ENCODE results near the gene METTL26.

METTL26 gene

GRCh38 chr16:672371-672770 lies 36.3 kb upstream of the METTL26 start:
- Histone ChIP-seq H3K4me3 (ENCODE audit: low read length) (no peak overlapping the region), H3K4me1 (ENCODE audit: control insufficient read depth, insufficient read depth, low read length) (peaks cover 12% of the 10 kb centered on the region), H3K27ac (ENCODE audit: low read depth, low read length) (no peak overlapping the region), H3K9ac (ENCODE audit: low read length) (no peak overlapping the region), H3K27me3 (ENCODE audit: control insufficient read depth, insufficient read depth, low read length) (no peaks in the 10 kb centered on the region), H3K36me3 (ENCODE audit: control insufficient read depth, insufficient read depth, low read length) (peaks cover 20% of the 10 kb centered on the region)

GRCh38 chr16:671353-672131 lies 35.4 kb upstream of the METTL26 start:
- no peak overlapping the region for H3K4me3 ChIP-seq (ENCODE audit: low read length)
- no peak overlapping the region for H3K27ac ChIP-seq (ENCODE audit: low read depth, low read length)
- H3K36me3 ChIP-seq (ENCODE audit: control insufficient read depth, insufficient read depth, low read length): peaks cover 20% of the 10 kb centered on the region
- H3K4me1 ChIP-seq (ENCODE audit: control insufficient read depth, insufficient read depth, low read length): peaks cover 13% of the 10 kb centered on the region
- no peaks in the 10 kb centered on the region for H3K27me3 ChIP-seq (ENCODE audit: control insufficient read depth, insufficient read depth, low read length)
- no peak overlapping the region for H3K9ac ChIP-seq (ENCODE audit: low read length)

GRCh38 chr16:670485-671352 lies 34.6 kb upstream of the METTL26 start:
- Histone ChIP-seq H3K4me1 (ENCODE audit: control insufficient read depth, insufficient read depth, low read length) (peaks cover 13% of the 10 kb centered on the region), H3K9ac (ENCODE audit: low read length) (no peak overlapping the region), H3K27ac (ENCODE audit: low read depth, low read length) (no peak overlapping the region), H3K36me3 (ENCODE audit: control insufficient read depth, insufficient read depth, low read length) (peaks cover 20% of the 10 kb centered on the region), H3K27me3 (ENCODE audit: control insufficient read depth, insufficient read depth, low read length) (no peaks in the 10 kb centered on the region), H3K4me3 (ENCODE audit: low read length) (no peak overlapping the region)

- H3K27me3 ChIP-seq (ENCODE audit: control insufficient read depth, insufficient read depth, low read length): no peaks in the 10 kb centered on the region
- H3K9ac ChIP-seq (ENCODE audit: low read length): no peak overlapping the region
- no peak overlapping the region for H3K27ac ChIP-seq (ENCODE audit: low read depth, low read length)
- peaks cover 8% of the 10 kb centered on the region for H3K4me1 ChIP-seq (ENCODE audit: control insufficient read depth, insufficient read depth, low read length)
- H3K4me3 ChIP-seq (ENCODE audit: low read length): no peak overlapping the region
- H3K36me3 ChIP-seq (ENCODE audit: control insufficient read depth, insufficient read depth, low read length): peaks cover 20% of the 10 kb centered on the region
These were observed 33.6 kb upstream of the METTL26 start for GRCh38 chr16:669666-670065.

GRCh38 chr16:668519-669171 lies 32.5 kb upstream of the METTL26 start:
- Histone ChIP-seq H3K4me1 (ENCODE audit: control insufficient read depth, insufficient read depth, low read length) (peaks cover 8% of the 10 kb centered on the region), H3K36me3 (ENCODE audit: control insufficient read depth, insufficient read depth, low read length) (peaks cover 20% of the 10 kb centered on the region), H3K4me3 (ENCODE audit: low read length) (peak overlapping the region; percentile 80), H3K27ac (ENCODE audit: low read depth, low read length) (peak overlapping the region; percentile 86), H3K27me3 (ENCODE audit: control insufficient read depth, insufficient read depth, low read length) (no peaks in the 10 kb centered on the region), H3K9ac (ENCODE audit: low read length) (peak overlapping the region; percentile 47)

GRCh38 chr16:667780-668518 lies 31.8 kb upstream of the METTL26 start, which contains the start of gene RHOT2:
Gene RHOT2 (plus strand): TSS chr16:668132. CDS start chr16:668200, 68 bp downstream.
- Histone ChIP-seq H3K9ac (ENCODE audit: low read length) (peak within 1 kb of the TSS; percentile 47), H3K4me1 (ENCODE audit: control insufficient read depth, insufficient read depth, low read length) (peaks cover 8% of the 10 kb centered on the region), H3K4me3 (ENCODE audit: low read length) (peak within 1 kb of the TSS; percentile 80), H3K27me3 (ENCODE audit: control insufficient read depth, insufficient read depth, low read length) (no peaks in the 10 kb centered on the region), H3K36me3 (ENCODE audit: control insufficient read depth, insufficient read depth, low read length) (peaks cover 20% of the 10 kb centered on the region), H3K27ac (ENCODE audit: low read depth, low read length) (peak within 1 kb of the TSS; percentile 86)

GRCh38 chr16:667113-667779 lies 31.1 kb upstream of the METTL26 start:
- peaks cover 8% of the 10 kb centered on the region for H3K4me1 ChIP-seq (ENCODE audit: control insufficient read depth, insufficient read depth, low read length)
- no peak overlapping the region for H3K9ac ChIP-seq (ENCODE audit: low read length)
- H3K4me3 ChIP-seq (ENCODE audit: low read length): peak overlapping the region; percentile 29
- H3K27ac ChIP-seq (ENCODE audit: low read depth, low read length): peak overlapping the region; percentile 51
- H3K36me3 ChIP-seq (ENCODE audit: control insufficient read depth, insufficient read depth, low read length): peaks cover 16% of the 10 kb centered on the region
- no peaks in the 10 kb centered on the region for H3K27me3 ChIP-seq (ENCODE audit: control insufficient read depth, insufficient read depth, low read length)

- Histone ChIP-seq H3K9ac (ENCODE audit: low read length) (no peak overlapping the region), H3K27ac (ENCODE audit: low read depth, low read length) (no peak overlapping the region), H3K36me3 (ENCODE audit: control insufficient read depth, insufficient read depth, low read length) (peaks cover 13% of the 10 kb centered on the region)
These were observed 30.5 kb upstream of the METTL26 start for GRCh38 chr16:666572-666971.

GRCh38 chr16:662597-662996 lies 26.5 kb upstream of the METTL26 start:
- Histone ChIP-seq H3K27me3 (ENCODE audit: control insufficient read depth, insufficient read depth, low read length) (no peaks in the 10 kb centered on the region), H3K4me1 (ENCODE audit: control insufficient read depth, insufficient read depth, low read length) (peaks cover 15% of the 10 kb centered on the region), H3K4me3 (ENCODE audit: low read length) (no peak overlapping the region), H3K36me3 (ENCODE audit: control insufficient read depth, insufficient read depth, low read length) (no peaks in the 10 kb centered on the region), H3K27ac (ENCODE audit: low read depth, low read length) (no peak overlapping the region), H3K9ac (ENCODE audit: low read length) (no peak overlapping the region)

More at GRCh38 chr16:666572-666971, 30.5 kb upstream of the METTL26 start:
- Histone ChIP-seq H3K4me1 (ENCODE audit: control insufficient read depth, insufficient read depth, low read length) (peaks cover 8% of the 10 kb centered on the region), H3K4me3 (ENCODE audit: low read length) (no peak overlapping the region), H3K27me3 (ENCODE audit: control insufficient read depth, insufficient read depth, low read length) (no peaks in the 10 kb centered on the region)

GRCh38 chr16:662095-662494 lies 26.0 kb upstream of the METTL26 start:
- Histone ChIP-seq H3K27ac (ENCODE audit: low read depth, low read length) (no peak overlapping the region), H3K27me3 (ENCODE audit: control insufficient read depth, insufficient read depth, low read length) (no peaks in the 10 kb centered on the region), H3K4me1 (ENCODE audit: control insufficient read depth, insufficient read depth, low read length) (peaks cover 12% of the 10 kb centered on the region), H3K4me3 (ENCODE audit: low read length) (no peak overlapping the region), H3K36me3 (ENCODE audit: control insufficient read depth, insufficient read depth, low read length) (no peaks in the 10 kb centered on the region), H3K9ac (ENCODE audit: low read length) (no peak overlapping the region)

- H3K27ac ChIP-seq (ENCODE audit: low read depth, low read length): peak overlapping the region; percentile 58
These were observed 25.2 kb upstream of the METTL26 start for GRCh38 chr16:661184-661821.

More at GRCh38 chr16:661184-661821, 25.2 kb upstream of the METTL26 start:
- peaks cover 12% of the 10 kb centered on the region for H3K4me1 ChIP-seq (ENCODE audit: control insufficient read depth, insufficient read depth, low read length)
- H3K36me3 ChIP-seq (ENCODE audit: control insufficient read depth, insufficient read depth, low read length): no peaks in the 10 kb centered on the region
- peak overlapping the region; percentile 51 for H3K4me3 ChIP-seq (ENCODE audit: low read length)
- H3K27me3 ChIP-seq (ENCODE audit: control insufficient read depth, insufficient read depth, low read length): no peaks in the 10 kb centered on the region
- H3K9ac ChIP-seq (ENCODE audit: low read length): no peak overlapping the region
